Fibroblast of villous mesenchyme (primary cell): Measurements from ENCODE around the gene KHK. TPM values are rescaled to one million over a fixed set of nuclear protein-coding genes. Genes with fewer than 3 reads are reported as not detected.
A peak's percentile ranks its signal among the peaks of the same experiment; 100 is the strongest.
"Not testable (repeated sequence)": the region's sequence is repeated elsewhere in the genome, so short reads cannot be mapped to it uniquely, and the experiment has no call there.

Experiments used
- DNase-seq: peaks from one replicate; pipeline ENCODE4 v3.0.0-alpha.2; 2010; ENCODE audit warnings: low read depth
- H3K4me3 ChIP-seq: 2 replicates; pipeline ENCODE4 v1.5.1; 2011; ENCODE audit warnings: low read depth, mild to moderate bottlenecking, low read length
- total RNA-seq: library from RNA; depleted of rRNA; stranded (reverse); fragments of >200 nt; gene quantifications from 2 replicates; pipeline ENCODE4 v1.2.3, GENCODE V29; 2012
- TF ChIP-seq, protein P1 (sequence below): IDR thresholded peaks from 2 replicates; pipeline ENCODE4 v1.5.1; 2012; ENCODE audit warnings: low read depth, mild to moderate bottlenecking, low read length; ENCODE audit not compliant: insufficient read depth

The KHK gene
- total RNA-seq, 1 donor = 1.3 TPM

GRCh38 chr2:27115519-27115918 is 28.9 kb downstream of the KHK start:
- TF ChIP-seq, protein P1, sequence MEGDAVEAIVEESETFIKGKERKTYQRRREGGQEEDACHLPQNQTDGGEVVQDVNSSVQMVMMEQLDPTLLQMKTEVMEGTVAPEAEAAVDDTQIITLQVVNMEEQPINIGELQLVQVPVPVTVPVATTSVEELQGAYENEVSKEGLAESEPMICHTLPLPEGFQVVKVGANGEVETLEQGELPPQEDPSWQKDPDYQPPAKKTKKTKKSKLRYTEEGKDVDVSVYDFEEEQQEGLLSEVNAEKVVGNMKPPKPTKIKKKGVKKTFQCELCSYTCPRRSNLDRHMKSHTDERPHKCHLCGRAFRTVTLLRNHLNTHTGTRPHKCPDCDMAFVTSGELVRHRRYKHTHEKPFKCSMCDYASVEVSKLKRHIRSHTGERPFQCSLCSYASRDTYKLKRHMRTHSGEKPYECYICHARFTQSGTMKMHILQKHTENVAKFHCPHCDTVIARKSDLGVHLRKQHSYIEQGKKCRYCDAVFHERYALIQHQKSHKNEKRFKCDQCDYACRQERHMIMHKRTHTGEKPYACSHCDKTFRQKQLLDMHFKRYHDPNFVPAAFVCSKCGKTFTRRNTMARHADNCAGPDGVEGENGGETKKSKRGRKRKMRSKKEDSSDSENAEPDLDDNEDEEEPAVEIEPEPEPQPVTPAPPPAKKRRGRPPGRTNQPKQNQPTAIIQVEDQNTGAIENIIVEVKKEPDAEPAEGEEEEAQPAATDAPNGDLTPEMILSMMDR = no peak
- no peak overlapping the region for H3K4me3 ChIP-seq
- DNase-seq = no peak

- TF ChIP-seq, protein P1 = no peak
- no peak for DNase-seq
- H3K4me3 ChIP-seq = no peak overlapping the region
Observed at GRCh38 chr2:27117995-27118524, 31.5 kb downstream of the KHK start.

DNA sequence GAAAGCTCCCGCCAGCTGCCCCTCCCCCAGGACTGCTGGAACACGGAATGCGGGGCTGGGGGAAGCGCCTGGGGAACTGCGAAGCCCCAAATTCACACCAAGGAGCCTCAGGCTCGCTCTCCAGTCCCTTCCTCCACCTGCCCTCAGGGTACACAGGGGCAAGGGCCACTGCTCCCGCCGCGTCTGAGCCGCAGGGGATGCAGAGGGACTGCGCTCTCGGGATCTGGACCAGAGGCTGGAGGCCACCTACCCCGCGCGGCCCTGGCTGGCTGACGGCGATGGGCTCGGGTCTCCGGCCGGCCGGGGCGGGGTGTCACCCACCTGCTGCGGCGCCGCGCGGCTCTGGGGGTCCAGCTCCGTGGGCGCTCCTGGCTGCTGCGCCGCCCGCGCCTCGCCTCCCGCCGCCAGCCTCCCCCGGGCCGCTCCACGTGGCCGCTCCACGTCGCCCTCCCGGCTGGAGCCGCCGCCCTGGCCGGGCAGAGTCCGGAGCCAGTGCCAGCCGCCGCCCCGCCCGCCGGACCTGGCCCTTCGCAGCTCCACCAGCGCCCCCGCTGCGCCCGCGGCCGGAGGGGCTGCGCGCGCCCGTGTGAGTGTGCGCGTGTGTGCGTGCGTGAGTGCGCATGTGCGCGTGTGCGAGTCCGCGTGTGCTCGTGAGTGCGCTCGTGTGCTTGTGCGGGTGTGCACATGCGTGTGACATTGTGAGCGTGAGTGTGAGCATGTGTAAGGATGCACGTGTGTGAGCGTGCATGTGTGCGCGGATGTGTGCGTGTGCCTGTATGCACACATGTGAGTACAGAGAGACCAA is 32.2 kb downstream of the KHK start, which contains the start of gene CGREF1:
TSS of gene CGREF1 (minus strand) at position 604 of the 805 bp plus-strand sequence. CDS start 14,762 bp downstream, outside the sequence.
- peak within 1 kb of the TSS; percentile 44 for H3K4me3 ChIP-seq
- DNase-seq = no peak
- TF ChIP-seq, protein P1 = no peak

GRCh38 chr2:27119330-27119670 is 32.7 kb downstream of the KHK start:
- peak overlapping the region; percentile 44 for H3K4me3 ChIP-seq
- DNase-seq = not testable (repeated sequence)

DNA sequence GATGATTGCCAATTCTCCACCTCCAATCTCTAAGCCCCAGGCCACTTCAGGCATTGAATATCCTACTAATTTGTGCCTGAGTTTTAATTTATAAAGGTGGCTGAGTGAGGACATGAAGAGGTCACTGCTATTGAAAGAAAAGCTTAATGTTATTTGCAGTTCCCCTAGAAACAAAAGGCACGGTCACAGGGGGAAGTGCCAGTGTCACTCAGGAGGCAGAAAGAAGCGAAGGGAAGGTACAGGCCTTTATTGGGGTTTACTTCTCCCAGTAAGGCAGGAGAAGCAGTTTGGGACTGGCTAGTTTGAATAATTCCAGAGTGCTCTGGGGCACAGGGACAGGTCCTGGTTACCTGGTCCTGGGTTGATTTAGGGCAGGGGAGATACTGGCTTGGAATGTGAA is 35.3 kb downstream of the KHK start:
- H3K4me3 ChIP-seq = no peak overlapping the region
- TF ChIP-seq, protein P1 = no peak
- DNase-seq = no peak

- no peak for DNase-seq
- TF ChIP-seq, protein P1 = no peak
- H3K4me3 ChIP-seq = no peak overlapping the region
Observed at GRCh38 chr2:27122791-27123190, 36.2 kb downstream of the KHK start.

GRCh38 chr2:27123302-27124150 is 37.0 kb downstream of the KHK start, which contains the start of gene ABHD1:
Gene ABHD1, plus strand, starts transcription at chr2:27123815. Its CDS starts 134 bp downstream, at chr2:27123949.
- TF ChIP-seq, protein P1 = no peak

More at GRCh38 chr2:27123302-27124150, 37.0 kb downstream of the KHK start, which contains the start of gene ABHD1:
- peak within 1 kb of the TSS; percentile 66 for H3K4me3 ChIP-seq
- no peak for DNase-seq
